Measurements from ENCODE around the gene USP28.

GRCh38 chr11:113859665-113860064, 15.7 kb downstream of the USP28 start:
- TF ChIP-seq SALL2 (tag by site-specific recombination; IDR thresholded peaks at IDR 0.05; ENCODE audit: borderline replicate concordance) (no peak), ZNF426 (tag by site-specific recombination; IDR thresholded peaks at IDR 0.05) (no peak), HOXC10 (CRISPR knock-in tag; IDR thresholded peaks at IDR 0.05) (no peak), ZNF335 (tag by site-specific recombination; conservative IDR thresholded peaks at IDR 0.05) (no peak), ZNF121 (tag by site-specific recombination; IDR thresholded peaks at IDR 0.05) (no peak)
- TF ChIP-seq, protein P1, sequence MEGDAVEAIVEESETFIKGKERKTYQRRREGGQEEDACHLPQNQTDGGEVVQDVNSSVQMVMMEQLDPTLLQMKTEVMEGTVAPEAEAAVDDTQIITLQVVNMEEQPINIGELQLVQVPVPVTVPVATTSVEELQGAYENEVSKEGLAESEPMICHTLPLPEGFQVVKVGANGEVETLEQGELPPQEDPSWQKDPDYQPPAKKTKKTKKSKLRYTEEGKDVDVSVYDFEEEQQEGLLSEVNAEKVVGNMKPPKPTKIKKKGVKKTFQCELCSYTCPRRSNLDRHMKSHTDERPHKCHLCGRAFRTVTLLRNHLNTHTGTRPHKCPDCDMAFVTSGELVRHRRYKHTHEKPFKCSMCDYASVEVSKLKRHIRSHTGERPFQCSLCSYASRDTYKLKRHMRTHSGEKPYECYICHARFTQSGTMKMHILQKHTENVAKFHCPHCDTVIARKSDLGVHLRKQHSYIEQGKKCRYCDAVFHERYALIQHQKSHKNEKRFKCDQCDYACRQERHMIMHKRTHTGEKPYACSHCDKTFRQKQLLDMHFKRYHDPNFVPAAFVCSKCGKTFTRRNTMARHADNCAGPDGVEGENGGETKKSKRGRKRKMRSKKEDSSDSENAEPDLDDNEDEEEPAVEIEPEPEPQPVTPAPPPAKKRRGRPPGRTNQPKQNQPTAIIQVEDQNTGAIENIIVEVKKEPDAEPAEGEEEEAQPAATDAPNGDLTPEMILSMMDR (tag by site-specific recombination; IDR thresholded peaks at IDR 0.05), result no peak
- TF ChIP-seq, protein P2, sequence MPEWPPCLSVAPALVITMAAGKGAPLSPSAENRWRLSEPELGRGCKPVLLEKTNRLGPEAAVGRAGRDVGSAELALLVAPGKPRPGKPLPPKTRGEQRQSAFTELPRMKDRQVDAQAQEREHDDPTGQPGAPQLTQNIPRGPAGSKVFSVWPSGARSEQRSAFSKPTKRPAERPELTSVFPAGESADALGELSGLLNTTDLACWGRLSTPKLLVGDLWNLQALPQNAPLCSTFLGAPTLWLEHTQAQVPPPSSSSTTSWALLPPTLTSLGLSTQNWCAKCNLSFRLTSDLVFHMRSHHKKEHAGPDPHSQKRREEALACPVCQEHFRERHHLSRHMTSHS (tag by site-specific recombination; IDR thresholded peaks at IDR 0.05), result no peak
